IMR-90 (cell line): ENCODE data around the gene ATP5PD. TPM values are rescaled to one million over a fixed set of nuclear protein-coding genes. Genes with fewer than 3 reads are reported as not detected.

ENCODE experiments used
- ATAC-seq: fragments of 200-7000 bp; cut with Tn5 transposase; 2 replicates; pipeline ENCODE4 v1.9.1; 2020; ENCODE audit warnings: low read depth, mild to moderate bottlenecking, moderate library complexity
- BruUV-seq: library from RNA; stranded (reverse); fragments of 400-500 nt; replicated peaks from 2 replicates; lab custom pipeline; 2021; lab: Mats Ljungman, UMichigan
- CTCF ChIA-PET: fragments of 300-600 bp; formaldehyde crosslinking; extraction: SDS; loops from one replicate; lab custom pipeline; 2021; ENCODE audit warnings: antibody characterized with exemption; lab: Yijun Ruan, JAX
- POLR2A ChIA-PET: fragments of 300-600 bp; sonication (Branson Sonifier 250); formaldehyde crosslinking; loops from one replicate; lab custom pipeline; 2022; ENCODE audit warnings: antibody characterized with exemption; ENCODE audit not compliant: unreplicated experiment; lab: Charles Lee
- DNase-seq: peaks from one replicate; pipeline ENCODE4 v3.0.0; 2013
- H2AFZ ChIP-seq: replicated peaks from 2 replicates; pipeline ENCODE3; 2013; ENCODE audit warnings: low read length, mild to moderate bottlenecking; ENCODE audit not compliant: poor library complexity
- H2AK5ac ChIP-seq: 2 replicates; pipeline ENCODE4 v1.6.1; 2013; ENCODE audit warnings: low read depth, low read length, inconsistent platforms
- H2AK9ac ChIP-seq: replicated peaks from 2 replicates; pipeline ENCODE3; 2013; ENCODE audit warnings: mild to moderate bottlenecking, low read depth, low read length, moderate library complexity; ENCODE audit not compliant: poor library complexity
- H2BK120ac ChIP-seq: 2 replicates; pipeline ENCODE4 v1.6.1; 2013; ENCODE audit warnings: low read depth, low read length, inconsistent platforms
- H2BK15ac ChIP-seq: 3 replicates; pipeline ENCODE4 v1.6.1; 2013; ENCODE audit warnings: low read depth, low read length, inconsistent platforms
- H2BK20ac ChIP-seq: 2 replicates; pipeline ENCODE4 v1.6.1; 2013; ENCODE audit warnings: low read depth, mild to moderate bottlenecking, inconsistent platforms, low read length, moderate library complexity
- H2BK5ac ChIP-seq: 2 replicates; pipeline ENCODE4 v1.6.1; 2013; ENCODE audit warnings: mild to moderate bottlenecking, low read depth, low read length, inconsistent platforms; ENCODE audit not compliant: poor library complexity, severe bottlenecking
- H3K14ac ChIP-seq: replicated peaks from 2 replicates; pipeline ENCODE4 v1.6.1; 2013; ENCODE audit warnings: low read depth, low read length, inconsistent platforms
- H3K18ac ChIP-seq: 2 replicates; pipeline ENCODE4 v1.6.1; 2013; ENCODE audit warnings: low read depth, low read length, control low read depth
- H3K23ac ChIP-seq: 2 replicates; pipeline ENCODE4 v1.6.1; 2013; ENCODE audit warnings: low read depth, low read length, inconsistent platforms
- H3K27ac ChIP-seq: 2 replicates; pipeline ENCODE4 v1.5.1; 2013; ENCODE audit warnings: mild to moderate bottlenecking, control low read depth, low read length; ENCODE audit not compliant: insufficient read depth
- H3K27me3 ChIP-seq: 2 replicates; pipeline ENCODE4 v1.6.1; 2013; ENCODE audit warnings: low read length; ENCODE audit not compliant: control insufficient read depth, insufficient read depth
- H3K36me3 ChIP-seq: 2 replicates; pipeline ENCODE4 v1.6.1; 2013; ENCODE audit warnings: low read length, mixed read lengths; ENCODE audit not compliant: control insufficient read depth, insufficient read depth
- H3K4ac ChIP-seq: 2 replicates; pipeline ENCODE4 v1.6.1; 2013; ENCODE audit warnings: low read depth, low read length, inconsistent platforms
- H3K4me1 ChIP-seq: 2 replicates; pipeline ENCODE4 v1.6.1; 2013; ENCODE audit warnings: low read length, mixed read lengths; ENCODE audit not compliant: control insufficient read depth, insufficient read depth
- H3K4me2 ChIP-seq: 2 replicates; pipeline ENCODE4 v1.6.1; 2013; ENCODE audit warnings: low read depth, mild to moderate bottlenecking, control low read depth, low read length, moderate library complexity
- H3K4me3 ChIP-seq: 2 replicates; pipeline ENCODE4 v1.5.1; 2013; ENCODE audit warnings: low read depth, mild to moderate bottlenecking, control low read depth, low read length, moderate library complexity; ENCODE audit not compliant: insufficient read depth
- H3K56ac ChIP-seq: 2 replicates; pipeline ENCODE4 v1.6.1; 2013; ENCODE audit warnings: low read length, inconsistent platforms; ENCODE audit not compliant: insufficient read depth; ENCODE audit errors: extremely low read depth
- H3K79me1 ChIP-seq, 2 experiments: 2 replicates each; pipeline ENCODE4 v1.6.1; 2013; ENCODE audit warnings: low read length in 2 of 2, inconsistent platforms in 1 of 2, low read depth in 1 of 2
- H3K9ac ChIP-seq: 2 replicates; pipeline ENCODE4 v1.6.1; 2013; ENCODE audit warnings: low read depth, low read length, control low read depth
- H3K9me1 ChIP-seq: 2 replicates; pipeline ENCODE4 v1.6.1; 2013; ENCODE audit warnings: low read length, inconsistent platforms; ENCODE audit not compliant: insufficient read depth
- H3K9me3 ChIP-seq: 2 replicates; pipeline ENCODE4 v1.6.1; 2013; ENCODE audit warnings: low read length; ENCODE audit not compliant: control insufficient read depth, insufficient read depth
- H4K20me1 ChIP-seq: 2 replicates; pipeline ENCODE4 v1.6.1; 2013; ENCODE audit warnings: low read length, inconsistent platforms; ENCODE audit not compliant: insufficient read depth
- H4K5ac ChIP-seq: 2 replicates; pipeline ENCODE4 v1.6.1; 2013; ENCODE audit warnings: mild to moderate bottlenecking, low read depth, low read length, control low read depth
- H4K8ac ChIP-seq, 2 experiments: 2 replicates each; pipeline ENCODE4 v1.6.1; 2013; ENCODE audit warnings: low read depth in 2 of 2, low read length in 2 of 2, control low read depth in 1 of 2, inconsistent platforms in 1 of 2
- H4K91ac ChIP-seq: 2 replicates; pipeline ENCODE4 v1.6.1; 2013; ENCODE audit warnings: low read depth, low read length, inconsistent platforms; ENCODE audit not compliant: insufficient read depth
- BHLHE40 ChIP-seq: fragments of 150-350 bp; IDR thresholded peaks from 2 replicates; pipeline ENCODE4 v1.6.1; 2016; ENCODE audit warnings: mild to moderate bottlenecking, low read depth, low read length
- MXI1 ChIP-seq: IDR thresholded peaks from 2 replicates; pipeline ENCODE4 v1.6.1; 2012; ENCODE audit warnings: low read depth, mild to moderate bottlenecking, low read length, moderate library complexity, borderline replicate concordance
- NFE2L2 ChIP-seq: fragments of 150-350 bp; IDR thresholded peaks from 2 replicates; pipeline ENCODE4 v1.6.1; 2016; ENCODE audit warnings: low read depth, mild to moderate bottlenecking, low read length
- POLR2A ChIP-seq: IDR thresholded peaks from 2 replicates; pipeline ENCODE4 v1.6.1; 2012; ENCODE audit warnings: mild to moderate bottlenecking, low read depth, low read length
- RFX5 ChIP-seq: IDR thresholded peaks from 2 replicates; pipeline ENCODE4 v1.8.0; 2012; ENCODE audit warnings: low read depth, mild to moderate bottlenecking, low read length, moderate library complexity
- WGBS, 2 experiments: methylation state at CpG; one replicate each; pipeline versions ENCODE4 v1.1.5 to v1.1.7; 2013; ENCODE audit warnings: missing lambda C conversion rate in 2 of 2; ENCODE audit not compliant: insufficient read length in 1 of 2; ENCODE audit errors: extremely low coverage in 2 of 2; 5-methylcytosine and 5-hydroxymethylcytosine counted together
- dilution Hi-C: fragments of 300-500 bp; cut with HindIII; formaldehyde crosslinking; loops from one replicate; pipeline ENCODE4 v1.14.3; 2018; ENCODE audit warnings: low sequenced_read_pairs; ENCODE audit not compliant: unreplicated experiment
- in situ Hi-C: fragments of 300-500 bp; cut with MboI; formaldehyde crosslinking; loops from 3 replicates; pipeline ENCODE4 v1.14.3; 2019; ENCODE audit warnings: low sequenced_read_pairs, inconsistent platforms, mixed read lengths
- intact Hi-C: fragments of 100-400 bp; cut with micrococcal nuclease; formaldehyde crosslinking; loops from 2 replicates; pipeline ENCODE4 v1.10.0; 2022
- polyA plus RNA-seq, 3 experiments: library from polyadenylated mRNA; depleted of rRNA; stranded (reverse); fragments of >200 nt; gene quantifications; 2 replicates each; pipeline ENCODE4 v1.2.3, GENCODE V29; 2012; ENCODE audit warnings: low replicate concordance in 1 of 3
- total RNA-seq: library from RNA; depleted of rRNA; stranded (reverse); fragments of >200 nt; gene quantifications from 2 replicates; pipeline ENCODE4 v1.2.3, GENCODE V29; 2012
- TF ChIP-seq, protein P1 (sequence below): fragments of 150-350 bp; IDR thresholded peaks from 2 replicates; pipeline ENCODE4 v1.6.1; 2017; ENCODE audit warnings: mild to moderate bottlenecking, antibody characterized with exemption, low read length, low read depth

ATP5PD gene
- total and polyA plus RNA-seq, 2 of the 4 experiments (the other 2 are of a cell fraction), result 373 to 425 TPM

DNA sequence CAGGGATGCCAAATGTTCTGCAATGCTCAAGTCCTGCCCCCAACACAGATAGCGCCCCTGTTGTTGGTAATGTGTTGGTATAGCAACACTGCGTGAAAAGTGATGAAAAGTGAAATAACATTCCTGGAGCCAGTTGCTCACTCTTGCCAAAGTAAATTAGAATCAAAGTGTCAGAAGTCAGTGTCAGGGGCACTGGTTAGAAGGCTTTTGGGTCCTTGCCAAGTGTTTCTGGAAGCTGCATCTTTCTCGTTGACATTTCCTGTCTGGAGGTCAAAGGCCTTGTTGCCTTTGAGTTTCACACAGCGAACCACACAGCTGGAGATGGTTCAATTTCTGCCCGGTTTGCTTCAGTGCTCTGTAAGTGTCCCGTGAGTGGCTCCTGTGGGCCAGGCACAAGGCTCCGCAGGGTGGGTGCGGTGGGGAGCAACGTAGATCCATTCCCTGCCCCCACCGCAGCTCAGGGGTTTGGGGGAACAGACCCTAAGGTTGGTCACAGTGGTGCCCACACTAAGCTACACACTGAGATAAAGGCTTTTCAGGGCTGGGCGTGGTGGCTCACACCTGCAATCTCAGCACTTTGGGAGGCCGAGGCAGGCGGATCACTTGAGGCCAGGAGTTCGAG, 37.4 kb upstream of the ATP5PD start:
- no peak overlapping the region for H2AK9ac ChIP-seq
- no peak for ATAC-seq
- peaks cover 16% of the 10 kb centered on the region for H3K4me1 ChIP-seq
- ChIA-PET POLR2A (no interaction called here), CTCF (interaction anchor here (0.6 to 0.8 kb wide), 3 partner anchors 14 to 45 kb away, joined by 3 to 5 read pairs (median 3); no protein-coding TSS in a partner anchor)
- H2BK20ac ChIP-seq, result no peak overlapping the region
- H3K23ac ChIP-seq, result no peak overlapping the region
- no peak for DNase-seq
- no peaks in the 10 kb centered on the region for H3K36me3 ChIP-seq
- no peak overlapping the region for H3K27ac ChIP-seq
- H3K18ac ChIP-seq, result no peak overlapping the region
- no peak overlapping the region for H2BK5ac ChIP-seq
- H3K9ac ChIP-seq, result no peak overlapping the region
- no peak overlapping the region for H3K56ac ChIP-seq
- WGBS, 2 experiments, result 22% methylated on average over 4 of the region's 14 CpGs; no CpG with 5 or more reads in 1 of the 2 experiments
- peak overlapping the region; percentile 12 for H2AFZ ChIP-seq
- H2BK15ac ChIP-seq, result no peak overlapping the region
- H4K8ac ChIP-seq, result no peak overlapping the region
- no peak overlapping the region for H3K4ac ChIP-seq
- in situ Hi-C loops (no loop called here), intact Hi-C loops (no loop called here), dilution Hi-C loops (no loop called here)
- H3K14ac ChIP-seq, result no peak overlapping the region
- H2BK120ac ChIP-seq, result no peak overlapping the region
- no peaks in the 10 kb centered on the region for H4K20me1 ChIP-seq
- no peak overlapping the region for H3K4me2 ChIP-seq
- no peak overlapping the region for H3K4me3 ChIP-seq
- no peak for TF ChIP-seq POLR2A
- no peak for TF ChIP-seq MXI1
- no peak for TF ChIP-seq BHLHE40
- no peak for TF ChIP-seq RFX5
- TF ChIP-seq NFE2L2, result no peak
- TF ChIP-seq, protein P1, sequence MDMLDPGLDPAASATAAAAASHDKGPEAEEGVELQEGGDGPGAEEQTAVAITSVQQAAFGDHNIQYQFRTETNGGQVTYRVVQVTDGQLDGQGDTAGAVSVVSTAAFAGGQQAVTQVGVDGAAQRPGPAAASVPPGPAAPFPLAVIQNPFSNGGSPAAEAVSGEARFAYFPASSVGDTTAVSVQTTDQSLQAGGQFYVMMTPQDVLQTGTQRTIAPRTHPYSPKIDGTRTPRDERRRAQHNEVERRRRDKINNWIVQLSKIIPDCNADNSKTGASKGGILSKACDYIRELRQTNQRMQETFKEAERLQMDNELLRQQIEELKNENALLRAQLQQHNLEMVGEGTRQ, result no peak
- peaks cover 20% of the 10 kb centered on the region for H3K9me1 ChIP-seq
- H3K9me3 ChIP-seq, result no peaks in the 10 kb centered on the region
- H4K91ac ChIP-seq, result no peak overlapping the region
- peak overlapping the region; percentile 30; the same call in 1 of the 2 replicates for H2AK5ac ChIP-seq
- no peak overlapping the region for H4K5ac ChIP-seq
- BruUV-seq, result no TSS peak
- H3K79me1 ChIP-seq, result peaks cover 0 to 17% of the 10 kb centered on the region in 2 experiments; a peak in 3 of 4 replicates
- H3K27me3 ChIP-seq, result no peaks in the 10 kb centered on the region
